Measurements from ENCODE around the gene ARHGAP32.

Gene ARHGAP32

GRCh38 chr11:129115652-129116586 lies 76.2 kb downstream of the ARHGAP32 start:
- DNase-seq (ENCODE audit: low read depth in 2 of 2): peak; percentile 6 to 20

DNA sequence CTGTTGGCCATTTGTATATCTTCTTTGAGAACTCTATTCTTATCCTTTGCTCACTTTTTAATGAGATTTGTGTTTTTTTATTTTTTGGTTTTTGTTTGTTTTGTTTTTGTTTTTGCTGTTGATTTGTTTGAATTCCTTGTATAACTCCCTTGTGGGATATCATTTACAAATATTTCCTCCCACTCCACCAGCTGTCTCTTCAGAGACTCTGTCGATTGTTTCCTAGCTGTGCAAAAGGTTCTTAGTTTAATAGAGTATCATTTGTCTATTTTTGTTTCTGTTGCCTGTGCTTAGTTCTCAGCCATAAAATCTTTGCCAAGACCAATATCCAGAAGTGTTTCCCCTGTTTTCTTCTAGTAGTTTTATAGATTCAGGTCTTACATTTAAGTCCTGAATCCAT lies 82.4 kb downstream of the ARHGAP32 start:
- no peak for DNase-seq (ENCODE audit: low read depth in 2 of 2)

- no peak for DNase-seq (ENCODE audit: low read depth in 2 of 2)
Observed at GRCh38 chr11:129106788-129107187, 85.3 kb downstream of the ARHGAP32 start.

- no peak for DNase-seq (ENCODE audit: low read depth in 2 of 2)
Observed at GRCh38 chr11:129102756-129103155, 89.4 kb downstream of the ARHGAP32 start.

GRCh38 chr11:129102225-129102624 lies 89.9 kb downstream of the ARHGAP32 start:
- DNase-seq (ENCODE audit: low read depth in 2 of 2): no peak

GRCh38 chr11:129093283-129093682 lies 98.8 kb downstream of the ARHGAP32 start:
- DNase-seq (ENCODE audit: low read depth in 2 of 2): no peak

- peak; percentile 21 to 31 for DNase-seq (ENCODE audit: low read depth in 2 of 2)
Observed at GRCh38 chr11:129090056-129090455, 102.1 kb downstream of the ARHGAP32 start.

DNA sequence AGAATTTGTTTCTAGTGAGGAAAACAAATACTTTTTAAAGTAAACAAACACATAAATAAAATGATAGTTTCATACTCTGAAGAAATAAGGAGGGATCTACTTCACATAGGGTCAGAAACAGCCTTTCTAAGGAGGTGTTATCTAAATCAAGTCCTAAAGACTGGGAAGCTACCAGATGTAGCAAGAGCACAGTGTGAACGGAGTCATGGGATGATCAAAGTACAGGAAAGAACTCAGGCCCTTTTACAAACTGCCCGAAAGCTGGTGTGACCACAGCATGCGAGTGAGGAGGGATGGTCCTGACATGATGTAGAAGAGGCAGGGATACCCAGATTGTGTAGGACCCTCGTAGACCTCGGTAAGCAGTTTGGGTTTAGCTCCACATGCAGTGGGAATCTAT lies 102.8 kb downstream of the ARHGAP32 start:
- DNase-seq (ENCODE audit: low read depth in 2 of 2): no peak

DNA sequence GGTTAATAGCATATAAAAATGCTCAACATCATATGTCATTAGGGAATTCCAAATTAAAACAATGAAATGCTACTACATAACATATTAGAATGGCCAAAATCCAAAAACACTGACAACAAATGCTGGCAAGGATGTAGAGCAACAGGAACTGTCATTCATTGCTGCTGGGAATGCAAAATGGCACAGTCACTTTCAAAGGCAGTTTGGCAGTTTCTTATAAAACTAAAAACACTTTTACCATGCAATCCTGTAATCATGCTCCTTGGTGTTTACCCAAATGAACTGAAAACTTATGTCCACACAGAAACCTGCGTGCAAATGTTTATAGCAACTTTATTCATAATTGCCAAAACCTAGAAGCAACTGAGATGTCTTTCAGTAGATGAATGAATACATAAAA lies 105.1 kb downstream of the ARHGAP32 start:
- no peak for DNase-seq (ENCODE audit: low read depth in 2 of 2)

DNA sequence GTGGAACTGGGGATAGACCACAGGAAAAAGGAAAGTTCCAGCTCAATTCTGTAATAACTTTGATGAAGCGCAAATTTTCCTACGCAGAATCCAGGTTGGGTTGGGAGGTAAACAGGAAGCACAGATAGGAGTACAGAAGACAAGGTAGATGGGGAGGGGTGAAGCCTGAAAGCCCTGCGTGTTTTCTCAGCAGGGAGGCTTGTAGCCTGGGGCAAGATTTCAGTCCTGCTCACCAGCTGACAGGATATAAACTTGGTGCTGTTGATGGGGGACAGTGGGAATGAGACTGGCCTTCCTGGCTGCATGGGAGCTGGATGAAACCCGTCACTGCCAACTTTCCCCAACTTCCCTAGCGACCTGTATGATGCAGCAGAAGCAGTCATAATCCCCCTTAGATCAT lies 114.9 kb downstream of the ARHGAP32 start:
- no peak for DNase-seq (ENCODE audit: low read depth in 2 of 2)

GRCh38 chr11:129075757-129076156 lies 116.4 kb downstream of the ARHGAP32 start:
- no peak for DNase-seq (ENCODE audit: low read depth in 2 of 2)

GRCh38 chr11:129067454-129067853 lies 124.7 kb downstream of the ARHGAP32 start:
- no peak for DNase-seq (ENCODE audit: low read depth in 2 of 2)

DNA sequence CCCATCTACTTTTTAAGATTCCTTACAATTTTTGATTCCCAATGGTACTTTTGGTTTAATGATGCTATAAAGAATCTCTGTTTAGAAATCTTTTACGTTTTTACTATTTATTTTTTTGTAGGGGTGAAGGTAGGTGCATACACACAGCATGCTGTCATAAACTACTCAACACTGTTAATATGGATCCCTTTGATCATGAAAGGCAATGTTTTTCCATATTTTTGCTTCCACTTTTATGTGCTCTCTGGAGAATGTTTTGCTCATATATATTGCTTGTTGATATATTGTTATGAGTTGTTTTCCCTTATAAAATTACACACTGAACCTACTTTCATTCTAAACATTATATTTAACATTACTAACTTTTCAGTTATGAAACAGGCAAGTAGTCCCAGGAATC lies 125.9 kb downstream of the ARHGAP32 start:
- DNase-seq (ENCODE audit: low read depth in 2 of 2): no peak

GRCh38 chr11:129063118-129063517 lies 129.0 kb downstream of the ARHGAP32 start:
- DNase-seq (ENCODE audit: low read depth in 2 of 2): no peak

DNA sequence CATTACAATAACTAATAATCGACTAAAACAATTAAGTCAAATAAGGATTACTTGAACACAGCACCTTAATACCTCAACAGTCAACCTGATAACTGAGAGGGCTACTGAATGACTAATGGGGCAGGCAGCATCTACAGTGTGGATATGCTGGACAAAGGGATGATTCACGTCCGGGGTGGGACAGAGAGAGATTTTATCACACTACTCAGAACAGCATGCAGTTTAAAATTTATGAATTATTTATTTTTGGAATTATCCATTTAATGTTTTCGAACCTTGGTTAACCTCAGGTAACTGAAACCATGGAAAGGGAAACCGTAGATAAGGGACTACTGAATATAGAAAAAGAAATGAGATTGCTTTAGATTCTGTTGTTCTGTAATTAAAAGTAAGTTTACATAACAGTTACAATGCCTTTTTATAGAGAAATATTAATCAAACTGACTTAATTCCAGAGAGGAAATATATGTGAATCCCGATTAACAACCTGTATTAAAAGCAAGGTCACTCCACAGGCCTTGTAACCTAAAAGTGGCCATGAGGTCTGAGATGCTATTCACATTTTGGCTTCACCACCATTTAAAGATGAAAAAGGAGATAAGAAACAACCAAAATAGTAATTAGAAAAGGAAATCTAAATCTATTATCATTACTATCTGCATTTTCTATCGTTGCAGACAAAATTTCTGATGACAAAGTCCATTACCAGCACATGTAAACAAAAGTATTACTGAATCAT lies 130.5 kb downstream of the ARHGAP32 start:
- no peak for DNase-seq (ENCODE audit: low read depth in 2 of 2)

- DNase-seq (ENCODE audit: low read depth in 2 of 2): no peak
Observed at GRCh38 chr11:129056916-129057315, 135.2 kb downstream of the ARHGAP32 start.

GRCh38 chr11:129055196-129055595 lies 136.9 kb downstream of the ARHGAP32 start:
- DNase-seq (ENCODE audit: low read depth in 2 of 2): no peak

DNA sequence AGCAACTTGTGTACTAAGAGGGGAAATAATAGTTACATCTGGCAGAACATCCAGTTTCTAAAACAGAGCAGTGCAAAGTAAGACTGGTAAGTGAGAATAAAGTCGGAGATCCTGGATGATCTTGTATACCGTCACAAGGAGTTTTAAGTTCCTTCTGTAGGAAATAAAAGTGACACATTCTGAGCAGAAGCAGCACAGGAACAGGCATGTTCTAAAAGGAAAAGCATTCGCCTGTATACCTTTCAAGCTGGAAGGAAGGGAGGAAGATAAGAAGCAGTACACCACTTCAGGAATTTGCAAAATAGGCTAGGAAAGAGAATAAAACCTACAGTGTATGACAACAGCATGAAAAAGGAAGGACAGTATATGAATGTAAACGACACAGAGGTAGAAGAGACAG lies 143.2 kb downstream of the ARHGAP32 start:
- DNase-seq (ENCODE audit: low read depth in 2 of 2): no peak

GRCh38 chr11:129045150-129045549 lies 147.0 kb downstream of the ARHGAP32 start:
- DNase-seq (ENCODE audit: low read depth in 2 of 2): no peak

DNA sequence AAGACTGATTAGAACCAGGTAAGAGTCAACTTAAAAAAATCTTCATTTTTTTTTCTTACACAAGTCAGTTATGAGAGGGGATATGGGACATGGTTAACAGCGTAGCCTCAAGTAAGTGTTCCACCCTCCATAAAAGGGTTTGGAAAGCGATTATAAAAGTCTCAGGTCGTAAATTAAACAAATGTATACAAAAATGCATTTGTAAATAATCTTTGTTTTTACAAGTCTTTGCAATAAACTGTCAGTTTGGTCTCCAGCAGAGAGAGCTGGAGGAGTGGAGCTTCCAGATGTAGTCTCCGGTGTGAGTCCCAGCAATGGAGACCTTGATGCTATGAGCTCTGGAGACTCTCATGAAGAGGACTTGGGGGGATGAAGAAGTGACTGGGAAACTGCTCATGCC lies 149.6 kb downstream of the ARHGAP32 start:
- no peak for DNase-seq (ENCODE audit: low read depth in 2 of 2)

- DNase-seq (ENCODE audit: low read depth in 2 of 2): peak; percentile 24 to 35
Observed at GRCh38 chr11:129041611-129042018, 150.5 kb downstream of the ARHGAP32 start.

GRCh38 chr11:129040934-129041333 lies 151.2 kb downstream of the ARHGAP32 start:
- no peak for DNase-seq (ENCODE audit: low read depth in 2 of 2)

- DNase-seq (ENCODE audit: low read depth in 2 of 2): no peak
Observed at GRCh38 chr11:129035244-129035643, 156.9 kb downstream of the ARHGAP32 start.
